NCI-H2081 (cell line): ENCODE data around the gene FLT3.
"Not testable (repeated sequence)": the region's sequence is repeated elsewhere in the genome, so short reads cannot be mapped to it uniquely, and the experiment has no call there.

Source experiments
- DNase-seq, 2 experiments: peaks; one replicate each; lab custom pipeline; 2025; lab: John Stamatoyannopoulos, UW

The FLT3 gene

DNA sequence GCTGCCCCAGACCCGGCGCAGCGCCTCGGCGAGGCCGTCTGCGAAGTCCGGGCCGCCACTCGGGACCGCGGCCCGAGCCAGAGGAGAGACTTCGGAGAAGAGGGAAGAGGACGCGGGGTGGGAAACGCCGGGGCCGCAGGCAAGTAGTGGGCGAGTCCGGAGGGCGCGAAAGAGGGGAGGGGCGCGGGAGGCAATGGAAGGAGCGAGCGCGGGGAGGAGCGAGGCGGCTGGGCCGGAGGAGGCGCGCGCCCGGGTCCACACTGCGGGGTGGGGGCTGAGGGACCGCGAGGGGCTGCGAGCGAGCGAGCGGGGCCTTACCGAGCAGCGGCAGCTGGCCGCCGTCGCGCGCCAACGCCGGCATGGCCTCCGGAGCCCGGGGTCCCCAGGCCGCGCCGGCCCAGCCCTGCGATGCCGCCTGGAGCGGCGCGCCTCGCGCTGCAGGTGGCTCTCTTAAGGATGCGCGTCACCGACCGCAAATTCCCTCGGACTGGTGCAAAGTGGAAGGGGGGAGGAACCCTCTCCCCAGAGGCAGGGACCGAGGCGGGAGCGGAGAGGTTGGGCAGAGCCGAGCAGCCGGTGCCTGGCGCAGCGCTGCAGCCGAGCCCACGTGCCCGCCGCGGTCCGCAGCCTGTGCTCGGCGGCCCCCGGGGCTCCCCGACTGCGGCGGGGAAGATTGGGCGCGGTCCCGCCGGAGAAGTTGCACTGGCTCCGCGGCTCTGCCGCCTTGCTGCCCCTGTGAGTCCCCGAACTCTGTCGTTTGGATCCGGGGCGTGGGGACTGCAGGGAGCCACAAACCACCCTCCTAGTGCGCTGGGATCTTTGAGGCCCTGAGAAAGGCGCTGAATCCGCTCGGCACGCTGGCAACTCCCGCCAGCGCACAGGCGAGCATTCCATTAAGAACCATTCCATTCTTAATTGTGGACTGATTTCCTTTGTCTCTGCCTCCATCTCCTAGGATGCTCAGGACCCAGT, at the start of gene FLT3:
FLT3 (minus strand) TSS at position 427 of the 972 bp plus-strand sequence; CDS start at position 361, 66 bp downstream.
- peak in 1 of 2 experiments; percentile 34 for DNase-seq

DNA sequence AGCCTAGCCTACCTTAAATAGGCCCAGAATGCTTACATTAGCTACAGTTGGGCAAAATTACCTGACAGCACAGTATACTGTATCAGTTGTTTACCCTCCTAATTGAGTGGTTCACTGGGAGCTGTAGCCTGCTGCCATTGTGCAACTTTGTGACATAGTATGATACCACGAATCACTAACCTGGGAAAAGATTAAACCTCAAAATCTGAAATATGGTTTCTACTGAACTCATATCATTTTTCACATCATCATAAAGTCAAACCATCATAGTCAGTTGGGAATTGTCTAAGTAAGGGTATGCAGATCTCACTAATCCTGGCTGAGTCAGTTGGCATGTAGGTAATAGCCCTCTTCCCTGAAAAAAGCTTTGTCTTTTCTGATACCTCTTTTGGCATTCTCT, 47.1 kb upstream of the FLT3 start:
- DNase-seq, result no peak

DNA sequence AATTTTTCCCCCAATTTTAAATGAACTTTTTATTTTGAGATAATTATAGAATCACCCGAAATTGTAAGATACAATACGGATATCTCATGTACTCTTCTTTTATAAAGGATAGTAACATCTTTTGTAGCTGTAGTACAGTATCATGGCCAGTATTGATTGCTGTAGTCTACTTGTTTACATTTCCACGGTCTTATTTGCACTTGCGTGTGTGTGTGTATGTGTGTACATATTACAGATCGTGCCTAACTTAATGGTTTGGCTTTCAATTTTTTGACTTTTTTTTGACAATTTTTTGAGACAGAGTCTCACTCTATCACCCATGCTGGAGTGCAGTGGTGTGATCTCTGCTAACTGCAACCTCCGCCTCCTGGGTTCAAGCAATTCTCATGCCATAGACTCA, 44.7 kb upstream of the FLT3 start:
- no peak for DNase-seq

DNA sequence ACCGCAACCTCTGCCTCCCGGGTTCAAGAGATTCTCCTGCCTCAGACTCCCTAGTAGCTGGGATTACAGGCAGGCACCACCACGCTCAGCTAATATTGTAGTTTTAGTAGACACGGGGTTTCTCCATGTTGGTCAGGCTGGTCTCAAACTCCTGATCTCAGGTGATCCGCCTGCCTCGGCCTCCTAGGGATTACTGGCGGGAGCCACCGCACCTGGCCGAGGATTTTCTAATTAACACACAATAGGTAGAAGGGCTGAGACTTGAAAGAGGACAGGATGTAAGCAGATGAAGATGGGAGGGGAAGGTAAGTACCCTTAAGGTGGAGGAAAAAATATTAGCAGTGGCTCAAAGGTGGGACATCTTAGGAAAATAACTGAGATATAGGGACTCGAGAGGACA, 41.2 kb upstream of the FLT3 start:
- DNase-seq, result not testable (repeated sequence)

DNA sequence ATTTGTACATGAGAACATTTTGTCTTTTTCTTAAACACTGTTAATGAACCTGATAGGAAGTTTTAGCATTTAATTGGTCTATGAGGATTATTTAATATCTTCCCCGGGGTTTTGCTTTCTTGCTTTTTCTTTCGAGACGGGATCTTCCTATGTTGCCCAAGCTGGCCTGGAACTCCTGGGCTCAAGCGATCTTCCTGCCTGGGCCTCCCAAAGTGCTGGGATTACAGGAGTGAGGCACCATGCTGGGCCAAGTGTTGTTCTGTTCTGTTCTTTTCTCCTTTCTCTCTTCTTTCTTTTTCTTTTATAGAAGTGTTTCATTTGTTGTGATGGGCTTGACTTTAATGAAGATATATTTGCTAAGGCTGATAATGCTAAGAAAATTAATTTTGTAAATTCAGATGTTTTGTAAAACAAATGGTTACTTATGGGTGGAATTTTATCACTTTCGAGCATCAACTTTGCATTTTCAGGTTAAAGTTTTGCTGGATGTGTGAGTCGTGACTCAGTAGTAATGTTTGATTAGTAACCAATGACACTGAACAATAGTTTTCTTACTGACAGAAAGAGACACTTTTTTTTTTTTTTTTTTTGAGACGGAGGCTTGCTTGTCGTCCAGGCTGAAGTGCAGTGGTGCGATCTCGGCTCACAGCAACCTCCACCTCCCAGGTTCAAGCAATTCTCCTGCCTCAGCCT, 40.2 kb upstream of the FLT3 start:
- DNase-seq, result no peak

DNA sequence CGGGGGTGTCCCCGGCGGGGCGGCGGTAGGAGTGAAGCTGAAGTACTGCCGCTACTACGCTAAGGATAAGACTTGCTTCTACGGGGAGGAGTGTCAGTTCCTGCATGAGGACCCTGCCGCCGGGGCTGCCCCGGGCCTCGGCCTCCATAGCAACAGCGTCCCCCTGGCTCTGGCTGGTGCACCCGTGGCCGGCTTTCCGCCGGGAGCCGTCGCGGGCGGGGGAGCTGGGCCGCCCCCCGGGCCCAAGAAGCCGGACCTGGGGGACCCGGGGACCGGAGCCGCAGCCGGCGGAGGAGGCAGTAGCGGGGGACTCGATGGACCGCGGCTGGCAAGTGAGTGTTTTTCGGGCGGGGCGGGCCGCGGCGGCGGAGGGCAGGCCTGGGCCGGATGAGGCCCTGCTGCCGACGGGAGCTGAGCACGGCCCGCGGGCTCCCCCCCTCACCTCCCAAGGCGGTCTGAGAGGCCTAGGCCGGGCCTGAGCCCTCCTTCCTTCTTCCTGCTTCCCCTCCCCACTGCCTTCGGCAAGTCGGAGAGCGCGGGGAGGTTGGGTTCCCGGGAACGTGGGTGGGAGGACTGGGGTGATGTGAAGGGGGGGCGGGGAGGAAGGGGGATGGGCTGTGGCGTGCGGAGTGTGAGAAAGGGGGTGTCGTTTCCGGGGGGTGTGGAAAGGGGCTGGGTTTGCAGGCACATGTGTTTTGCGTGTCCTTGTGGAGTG, 38.5 kb upstream of the FLT3 start:
- peak; percentile 51 to 58 for DNase-seq

DNA sequence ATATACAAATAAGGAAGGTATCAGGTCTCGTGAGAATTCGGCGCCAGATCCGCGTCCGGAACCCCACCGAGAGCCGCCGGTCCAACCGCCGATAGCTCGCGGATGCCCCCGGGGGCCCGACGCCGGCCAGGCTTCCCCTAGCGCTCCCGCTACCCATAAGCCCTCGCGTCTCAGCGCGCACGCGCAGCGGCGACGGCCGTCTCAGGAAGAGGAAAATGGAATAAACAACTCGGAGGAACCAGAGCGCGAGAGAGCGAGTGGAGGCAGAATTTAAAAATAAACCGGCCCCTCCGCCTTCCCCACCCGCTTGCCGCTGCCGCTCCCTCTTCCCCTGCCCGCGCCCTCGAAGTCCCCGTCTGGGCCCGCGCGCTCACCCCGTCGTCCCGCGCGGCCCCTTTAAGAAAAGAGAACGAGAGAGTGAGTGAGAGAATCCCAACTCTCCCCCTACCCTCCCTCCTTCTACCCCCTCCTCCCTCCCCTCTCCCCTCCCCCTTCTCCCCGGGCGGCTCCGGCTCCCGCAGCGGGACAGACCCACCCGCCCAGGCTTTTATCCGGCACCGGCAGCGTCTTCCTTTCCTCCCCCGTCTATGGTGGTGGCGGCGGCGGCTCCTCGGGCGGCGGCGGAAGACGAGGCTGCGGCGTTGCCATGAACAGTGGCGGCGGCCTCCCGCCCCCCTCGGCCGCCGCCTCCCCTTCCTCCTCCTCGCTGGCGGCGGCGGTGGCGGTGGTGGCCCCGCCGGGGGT, 37.8 kb upstream of the FLT3 start, which contains the start of gene PAN3:
PAN3 (plus strand) TSS at position 534 of the 744 bp plus-strand sequence; CDS start at position 647, 113 bp downstream.
- peak; percentile 78 to 87 for DNase-seq

DNA sequence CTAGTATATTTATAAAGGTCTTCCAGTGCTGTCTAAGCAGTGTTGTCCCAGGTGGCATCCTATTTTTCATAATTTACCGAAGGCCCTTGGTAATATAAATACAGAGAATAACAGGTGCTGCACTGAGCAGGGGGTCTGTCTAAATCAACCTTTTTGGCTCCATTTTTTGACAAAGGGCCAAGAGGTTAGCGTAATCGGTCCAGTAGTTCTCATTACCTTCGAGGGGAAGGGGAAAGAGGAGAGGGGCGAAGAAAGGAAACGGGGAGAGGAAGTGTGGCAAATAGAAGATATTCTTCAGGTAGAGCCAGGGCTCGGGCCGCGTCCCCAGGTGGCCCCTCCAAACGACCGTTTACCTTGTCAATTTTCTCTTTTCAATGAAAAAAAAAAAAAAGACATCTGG, 37.2 kb upstream of the FLT3 start:
- DNase-seq, result peak; percentile 53 to 81

DNA sequence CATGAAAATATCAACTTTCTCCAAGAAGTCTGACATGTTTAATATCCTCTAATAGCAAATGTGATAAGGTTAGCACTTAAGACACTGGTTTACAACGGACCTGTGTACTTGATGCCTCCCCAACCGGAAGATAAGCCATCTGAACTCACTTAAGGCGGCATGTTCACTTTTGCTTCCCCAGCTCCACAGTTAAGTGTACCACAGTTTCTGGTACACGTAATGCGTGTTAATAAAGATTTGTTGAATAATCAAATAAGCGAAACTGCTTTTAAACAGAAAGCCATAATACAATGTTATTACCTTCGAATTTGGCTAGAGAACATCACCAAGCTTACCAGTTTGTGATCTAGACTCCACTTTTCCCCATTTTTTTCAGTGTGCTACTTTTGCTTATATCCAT, 36.5 kb upstream of the FLT3 start:
- no peak for DNase-seq

DNA sequence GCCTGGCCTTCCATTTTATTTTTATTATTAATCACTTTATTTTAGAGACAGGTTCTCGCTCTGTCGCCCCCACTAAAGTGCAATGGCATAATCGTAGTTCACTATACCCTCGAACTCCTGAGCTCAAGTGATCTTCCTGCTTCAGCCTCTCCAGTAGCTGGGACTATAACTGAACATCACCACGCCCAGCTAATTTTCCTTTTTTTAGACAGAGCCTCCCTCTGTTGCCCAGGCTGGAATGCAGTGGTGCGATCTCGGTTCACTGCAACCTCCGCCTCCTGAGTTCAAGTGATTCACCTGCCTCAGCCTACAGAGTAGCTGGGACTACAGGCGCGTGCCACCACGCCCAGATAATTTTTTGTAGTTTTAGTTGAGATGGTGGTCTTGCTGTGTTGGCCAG, 31.3 kb upstream of the FLT3 start:
- no peak for DNase-seq

DNA sequence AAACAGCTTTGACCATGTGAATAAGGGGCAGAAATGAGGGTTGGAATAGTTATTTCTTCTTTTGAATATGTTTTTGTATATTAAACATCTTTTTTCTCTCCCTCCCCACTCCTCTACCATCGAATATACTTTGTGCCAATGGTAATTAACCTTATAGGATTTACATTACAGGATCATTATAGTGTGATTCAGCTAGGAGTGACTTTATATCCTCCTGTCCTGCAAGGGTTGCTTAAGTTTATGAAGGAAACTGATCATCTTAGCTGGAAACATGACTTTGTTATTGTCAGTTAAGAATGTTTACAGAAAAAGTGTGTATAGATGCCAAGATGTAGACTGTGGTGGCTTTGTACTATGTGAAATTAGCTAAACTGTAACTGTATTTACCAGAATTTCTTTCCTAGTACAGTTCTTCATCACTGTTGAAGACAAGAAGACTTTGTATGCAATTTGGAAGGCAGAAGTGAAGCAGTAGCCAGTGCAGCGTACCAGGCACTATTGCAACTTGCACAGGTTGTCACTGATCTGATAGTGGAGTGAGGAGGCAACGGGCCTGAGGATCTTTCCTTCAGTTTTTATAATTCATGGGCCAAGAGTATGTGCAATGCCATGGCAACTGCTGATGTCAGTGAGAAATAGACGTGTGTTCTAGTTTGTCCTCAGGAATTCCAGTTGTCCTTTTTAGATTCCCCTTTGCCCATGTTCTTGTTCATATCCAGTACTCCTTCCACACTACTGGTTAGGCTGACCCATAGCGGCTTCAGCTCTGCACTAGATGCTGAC, 29.7 kb upstream of the FLT3 start:
- DNase-seq, result no peak

DNA sequence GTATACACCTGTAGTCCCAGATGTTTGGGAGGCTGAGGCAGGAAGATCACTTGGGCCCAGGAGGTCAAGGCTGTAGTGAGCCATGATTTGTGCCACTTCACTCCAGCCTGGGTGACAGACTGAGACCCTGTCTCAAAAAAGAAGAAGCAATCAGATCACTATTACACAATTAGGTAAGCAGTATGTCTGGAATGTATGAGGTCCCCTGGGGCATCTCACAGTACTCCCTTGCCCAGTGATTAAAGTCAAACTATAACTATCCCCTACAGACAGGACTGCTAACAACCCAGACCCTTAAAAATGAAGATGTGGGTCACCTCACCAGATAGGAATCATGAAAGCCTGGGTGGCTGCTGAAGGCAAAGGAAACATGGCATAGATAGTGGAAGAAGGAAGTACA, 28.6 kb upstream of the FLT3 start:
- no peak for DNase-seq

DNA sequence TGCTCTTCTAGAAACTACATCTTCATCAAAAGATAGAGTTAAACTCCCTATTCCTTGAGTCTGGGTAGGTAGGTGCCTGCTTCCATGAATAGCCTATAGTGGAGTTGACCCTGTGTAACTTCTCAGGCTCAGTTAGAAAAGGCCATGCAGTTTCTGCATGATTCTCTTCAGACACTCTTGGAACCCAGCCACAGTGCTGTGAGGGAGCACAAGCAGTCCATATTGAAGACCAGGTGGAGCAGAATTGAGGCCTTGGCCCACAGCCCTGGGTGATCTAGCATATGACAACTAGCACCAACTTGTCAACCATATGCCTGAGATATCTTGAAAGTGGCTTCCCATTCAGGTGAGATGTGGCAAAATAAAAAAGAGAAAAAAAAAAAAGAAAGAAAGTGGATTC, 27.7 kb upstream of the FLT3 start:
- DNase-seq, result no peak

DNA sequence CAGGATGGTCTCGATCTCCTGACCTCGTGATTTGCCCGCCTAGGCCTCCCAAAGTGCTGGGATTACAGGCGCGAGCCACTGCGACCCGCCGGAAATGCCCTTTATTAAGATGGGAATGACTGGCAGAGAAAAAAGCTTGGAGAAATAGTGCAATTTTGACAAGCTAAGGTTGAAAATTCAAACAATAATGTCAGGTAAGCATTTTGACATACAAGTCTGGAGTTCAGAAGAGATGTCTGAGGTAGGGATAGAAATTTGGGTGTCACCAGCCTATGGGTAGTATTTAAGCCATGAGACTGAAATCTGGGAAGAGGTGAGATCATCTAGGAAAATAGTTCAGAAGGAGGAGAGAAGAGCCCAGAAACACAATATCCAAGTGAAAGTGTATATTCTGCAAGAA, 20.8 kb upstream of the FLT3 start:
- no peak for DNase-seq

DNA sequence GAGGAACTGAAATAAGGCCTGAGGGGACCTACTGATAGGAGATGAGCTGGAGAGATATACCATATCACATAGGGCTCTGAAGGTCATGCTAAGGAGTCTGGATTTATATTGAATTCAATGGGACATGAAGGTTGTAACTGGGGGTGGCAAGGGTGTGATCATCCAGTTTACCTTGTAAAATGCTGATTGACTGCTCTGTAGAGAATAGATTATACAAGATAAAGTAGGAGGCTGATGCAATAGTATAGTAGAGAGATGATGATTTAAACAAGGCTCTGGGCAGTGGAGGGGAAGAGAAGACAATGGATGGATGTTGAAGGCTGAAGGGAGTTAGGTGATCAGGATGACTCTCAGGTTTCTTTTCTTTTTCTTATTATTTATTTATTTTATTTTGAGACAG, 19.9 kb upstream of the FLT3 start:
- DNase-seq, result no peak

DNA sequence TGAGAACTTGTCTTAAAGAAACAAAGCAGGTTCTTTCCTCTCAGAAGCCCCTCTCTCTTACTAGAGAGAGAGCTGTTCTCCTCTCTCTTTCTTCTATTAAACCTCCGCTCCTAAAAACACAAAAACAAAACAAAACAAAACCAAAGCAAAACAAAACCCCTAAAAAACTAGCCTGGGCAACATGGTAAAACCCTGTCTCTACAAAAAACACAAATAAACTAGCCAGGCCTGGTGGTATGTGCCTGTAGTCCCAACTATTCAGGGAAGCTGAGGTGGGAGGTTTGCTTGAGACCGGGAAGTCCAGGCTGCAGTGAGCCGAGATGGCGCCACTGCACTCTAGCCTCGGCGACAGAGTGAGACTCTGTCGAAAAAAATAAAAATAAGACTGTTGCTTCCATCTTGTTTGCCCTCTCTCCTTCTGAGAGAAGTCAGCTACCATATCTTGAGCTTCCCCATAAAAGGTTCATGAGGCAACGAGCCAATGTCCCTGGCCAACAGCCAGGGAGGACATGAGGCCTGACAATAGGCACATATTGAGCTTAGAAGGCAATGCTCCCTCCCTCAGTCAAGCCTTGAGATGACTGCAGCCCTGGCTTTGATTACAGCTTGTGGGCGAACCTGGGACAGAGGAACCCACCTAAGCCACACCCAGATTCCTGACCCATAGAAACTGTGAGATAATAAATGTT, 17.5 kb upstream of the FLT3 start:
- peak in 1 of 2 experiments; percentile 9 for DNase-seq

DNA sequence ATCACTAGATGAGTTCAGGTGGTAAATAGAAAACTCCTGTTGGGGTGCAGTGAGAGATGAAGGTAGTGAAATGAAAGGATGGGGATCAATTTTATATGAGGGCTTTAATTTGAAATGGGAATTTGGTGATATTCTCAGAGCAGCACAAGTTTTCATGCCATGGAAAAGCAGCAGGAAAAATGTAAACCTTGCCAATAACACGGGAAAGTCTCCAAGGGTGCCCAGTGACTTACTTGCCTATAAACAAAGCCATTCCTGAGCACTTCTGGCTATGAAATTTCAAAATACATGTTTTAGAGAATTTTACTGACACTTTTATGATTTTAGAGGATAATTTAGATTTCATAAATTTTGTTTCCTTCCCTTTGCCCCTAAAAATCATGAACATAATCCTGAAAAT, 16.4 kb upstream of the FLT3 start:
- DNase-seq, result no peak

DNA sequence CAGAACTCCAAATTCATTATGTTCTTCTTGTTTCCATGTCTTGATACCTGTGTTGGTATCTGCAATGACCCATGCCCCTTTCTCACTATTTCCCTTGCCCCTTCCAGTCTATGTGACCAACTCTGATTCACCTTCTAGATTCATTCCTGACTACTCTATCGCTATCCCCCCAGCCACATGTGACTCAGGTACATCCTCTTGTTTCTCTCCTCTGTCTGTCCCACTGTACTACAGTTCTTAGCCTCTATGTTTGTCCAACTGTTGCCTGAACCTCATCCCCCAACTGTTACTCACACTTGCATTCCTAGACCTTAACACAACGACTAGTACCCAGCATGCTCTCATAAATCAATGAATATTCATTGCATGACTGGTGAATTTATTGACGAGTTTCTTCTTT, 10.0 kb upstream of the FLT3 start:
- DNase-seq, result no peak

DNA sequence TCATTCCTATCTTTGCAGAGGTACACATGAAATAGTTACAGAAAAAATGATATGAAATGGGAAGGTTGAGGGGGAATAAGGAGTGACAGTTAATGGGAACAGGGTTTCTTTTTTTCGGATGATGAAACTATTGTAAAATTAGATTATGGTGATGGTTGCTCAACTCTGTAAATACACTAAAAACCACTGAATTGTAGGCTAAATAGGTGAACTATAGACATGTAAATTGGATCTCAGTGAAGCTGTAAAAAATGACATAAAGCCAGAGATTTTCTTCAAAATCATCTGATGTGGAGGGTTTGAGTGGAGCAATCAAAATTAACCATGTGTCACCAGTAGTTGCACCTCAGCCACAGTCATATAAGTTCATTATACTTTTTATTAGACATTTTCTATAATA, 6.6 kb upstream of the FLT3 start:
- no peak for DNase-seq

DNA sequence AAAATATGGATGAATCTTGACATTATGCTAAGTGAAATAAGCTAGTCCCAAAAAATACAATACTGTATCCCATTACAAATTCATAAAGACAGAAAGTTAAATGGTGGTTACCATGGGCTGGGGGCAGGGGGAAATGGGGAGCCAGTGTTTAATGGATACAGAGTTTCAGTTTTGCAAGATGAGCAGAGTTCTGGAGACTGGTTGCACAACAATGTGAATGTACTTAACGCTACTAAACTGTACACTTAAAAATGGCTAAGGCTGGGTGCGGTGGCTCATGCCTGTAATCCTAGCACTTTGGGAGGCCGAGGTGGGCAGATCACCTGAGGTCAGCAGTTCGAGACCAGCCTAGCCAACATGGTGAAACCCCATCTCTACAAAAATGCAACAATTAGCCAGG, 1.5 kb upstream of the FLT3 start:
- not testable (repeated sequence) for DNase-seq
